Activated naive CD4-positive, alpha-beta T cell treated with anti-CD3 and anti-CD28 coated beads, Interleukin-2, amount 50 U/mL, for 24 hours (primary cell): Measurements from ENCODE around the gene CBFB.
A peak's percentile ranks its signal among the peaks of the same experiment; 100 is the strongest.

Source experiments
- H3K27ac Mint-ChIP-seq: one replicate; pipeline ENCODE4 v1.8.0; 2021; ENCODE audit warnings: mild to moderate bottlenecking, mixed read lengths
- H3K27me3 Mint-ChIP-seq: one replicate; pipeline ENCODE4 v1.8.0; 2021; ENCODE audit warnings: mixed read lengths
- H3K36me3 Mint-ChIP-seq: one replicate; pipeline ENCODE4 v1.8.0; 2021; ENCODE audit warnings: mixed read lengths
- H3K4me1 Mint-ChIP-seq: one replicate; pipeline ENCODE4 v1.8.0; 2021; ENCODE audit warnings: mixed read lengths
- H3K4me3 Mint-ChIP-seq: one replicate; pipeline ENCODE4 v1.8.0; 2021; ENCODE audit warnings: mild to moderate bottlenecking, mixed read lengths
- H3K9me3 Mint-ChIP-seq: one replicate; pipeline ENCODE4 v1.8.0; 2021; ENCODE audit warnings: mixed read lengths

Gene CBFB

GRCh38 chr16:67089101-67089500 lies 60.2 kb downstream of the CBFB start:
- H3K9me3 Mint-ChIP-seq, result no peaks in the 10 kb centered on the region
- H3K27ac Mint-ChIP-seq, result peak overlapping the region; percentile 47
- peaks cover 24% of the 10 kb centered on the region for H3K4me1 Mint-ChIP-seq
- no peaks in the 10 kb centered on the region for H3K27me3 Mint-ChIP-seq
- H3K36me3 Mint-ChIP-seq, result peaks cover 5% of the 10 kb centered on the region
- H3K4me3 Mint-ChIP-seq, result no peak overlapping the region

- peaks cover 24% of the 10 kb centered on the region for H3K4me1 Mint-ChIP-seq
- H3K27ac Mint-ChIP-seq, result peak overlapping the region; percentile 60
- no peaks in the 10 kb centered on the region for H3K27me3 Mint-ChIP-seq
- no peaks in the 10 kb centered on the region for H3K36me3 Mint-ChIP-seq
- H3K4me3 Mint-ChIP-seq, result no peak overlapping the region
- H3K9me3 Mint-ChIP-seq, result no peaks in the 10 kb centered on the region
Observed at GRCh38 chr16:67091906-67092566, 63.1 kb downstream of the CBFB start.

- H3K36me3 Mint-ChIP-seq, result no peaks in the 10 kb centered on the region
- no peaks in the 10 kb centered on the region for H3K9me3 Mint-ChIP-seq
- peaks cover 21% of the 10 kb centered on the region for H3K4me1 Mint-ChIP-seq
- H3K27ac Mint-ChIP-seq, result no peak overlapping the region
- no peaks in the 10 kb centered on the region for H3K27me3 Mint-ChIP-seq
- no peak overlapping the region for H3K4me3 Mint-ChIP-seq
Observed at GRCh38 chr16:67093098-67093726, 64.3 kb downstream of the CBFB start.

GRCh38 chr16:67098599-67098998 lies 69.7 kb downstream of the CBFB start:
- H3K9me3 Mint-ChIP-seq, result no peaks in the 10 kb centered on the region
- H3K36me3 Mint-ChIP-seq, result no peaks in the 10 kb centered on the region
- H3K27me3 Mint-ChIP-seq, result no peaks in the 10 kb centered on the region
- H3K27ac Mint-ChIP-seq, result no peak overlapping the region
- H3K4me1 Mint-ChIP-seq, result no peaks in the 10 kb centered on the region
- no peak overlapping the region for H3K4me3 Mint-ChIP-seq

- no peak overlapping the region for H3K4me3 Mint-ChIP-seq
Observed at GRCh38 chr16:67100569-67101310, 71.8 kb downstream of the CBFB start.

GRCh38 chr16:67101311-67102082 lies 72.5 kb downstream of the CBFB start:
- Mint-ChIP-seq H3K27ac (no peak overlapping the region), H3K4me1 (no peaks in the 10 kb centered on the region), H3K9me3 (no peaks in the 10 kb centered on the region), H3K4me3 (no peak overlapping the region), H3K36me3 (no peaks in the 10 kb centered on the region), H3K27me3 (no peaks in the 10 kb centered on the region)

More at GRCh38 chr16:67100569-67101310, 71.8 kb downstream of the CBFB start:
- Mint-ChIP-seq H3K27me3 (no peaks in the 10 kb centered on the region), H3K27ac (no peak overlapping the region), H3K4me1 (no peaks in the 10 kb centered on the region), H3K36me3 (no peaks in the 10 kb centered on the region), H3K9me3 (no peaks in the 10 kb centered on the region)

GRCh38 chr16:67104061-67104460 lies 75.1 kb downstream of the CBFB start:
- Mint-ChIP-seq H3K36me3 (no peaks in the 10 kb centered on the region), H3K9me3 (no peaks in the 10 kb centered on the region), H3K27me3 (no peaks in the 10 kb centered on the region), H3K4me1 (no peaks in the 10 kb centered on the region), H3K27ac (peak overlapping the region; percentile 30), H3K4me3 (no peak overlapping the region)

- no peaks in the 10 kb centered on the region for H3K27me3 Mint-ChIP-seq
Observed at GRCh38 chr16:67104845-67105244, 75.9 kb downstream of the CBFB start.

GRCh38 chr16:67105246-67105645 lies 76.3 kb downstream of the CBFB start:
- H3K4me3 Mint-ChIP-seq, result no peak overlapping the region
- H3K36me3 Mint-ChIP-seq, result no peaks in the 10 kb centered on the region
- H3K9me3 Mint-ChIP-seq, result no peaks in the 10 kb centered on the region
- H3K27me3 Mint-ChIP-seq, result no peaks in the 10 kb centered on the region
- H3K27ac Mint-ChIP-seq, result no peak overlapping the region
- H3K4me1 Mint-ChIP-seq, result peaks cover 8% of the 10 kb centered on the region

More at GRCh38 chr16:67104845-67105244, 75.9 kb downstream of the CBFB start:
- Mint-ChIP-seq H3K27ac (peak overlapping the region; percentile 12), H3K9me3 (no peaks in the 10 kb centered on the region), H3K4me1 (peaks cover 7% of the 10 kb centered on the region), H3K4me3 (no peak overlapping the region), H3K36me3 (no peaks in the 10 kb centered on the region)

- no peaks in the 10 kb centered on the region for H3K27me3 Mint-ChIP-seq
- H3K27ac Mint-ChIP-seq, result no peak overlapping the region
- no peaks in the 10 kb centered on the region for H3K36me3 Mint-ChIP-seq
- H3K9me3 Mint-ChIP-seq, result no peaks in the 10 kb centered on the region
- no peak overlapping the region for H3K4me3 Mint-ChIP-seq
- peaks cover 9% of the 10 kb centered on the region for H3K4me1 Mint-ChIP-seq
Observed at GRCh38 chr16:67105881-67106280, 76.9 kb downstream of the CBFB start.

GRCh38 chr16:67108489-67108888 lies 79.5 kb downstream of the CBFB start:
- Mint-ChIP-seq H3K9me3 (no peaks in the 10 kb centered on the region), H3K4me3 (no peak overlapping the region), H3K27me3 (no peaks in the 10 kb centered on the region), H3K27ac (no peak overlapping the region), H3K36me3 (no peaks in the 10 kb centered on the region), H3K4me1 (peaks cover 25% of the 10 kb centered on the region)

GRCh38 chr16:67108931-67109406 lies 80.0 kb downstream of the CBFB start:
- no peaks in the 10 kb centered on the region for H3K36me3 Mint-ChIP-seq
- H3K4me1 Mint-ChIP-seq, result peaks cover 25% of the 10 kb centered on the region
- no peaks in the 10 kb centered on the region for H3K27me3 Mint-ChIP-seq
- H3K4me3 Mint-ChIP-seq, result peak overlapping the region; percentile 93
- H3K9me3 Mint-ChIP-seq, result no peaks in the 10 kb centered on the region
- peak overlapping the region; percentile 87 for H3K27ac Mint-ChIP-seq

- H3K27me3 Mint-ChIP-seq, result no peaks in the 10 kb centered on the region
Observed at GRCh38 chr16:67109407-67110135, 80.6 kb downstream of the CBFB start, which contains the start of gene PHAF1. PHAF1 (plus strand) TSS chr16:67109941; CDS start chr16:67110176, 235 bp downstream.

GRCh38 chr16:67111951-67112444 lies 83.0 kb downstream of the CBFB start:
- Mint-ChIP-seq H3K4me3 (peak overlapping the region; percentile 26), H3K27me3 (no peaks in the 10 kb centered on the region), H3K4me1 (peaks cover 49% of the 10 kb centered on the region), H3K36me3 (no peaks in the 10 kb centered on the region), H3K9me3 (no peaks in the 10 kb centered on the region), H3K27ac (peak overlapping the region; percentile 41)

More at GRCh38 chr16:67109407-67110135, 80.6 kb downstream of the CBFB start, which contains the start of gene PHAF1:
- H3K27ac Mint-ChIP-seq, result peak within 1 kb of the TSS; percentile 87
- peaks cover 29% of the 10 kb centered on the region for H3K4me1 Mint-ChIP-seq
- H3K9me3 Mint-ChIP-seq, result no peaks in the 10 kb centered on the region
- H3K4me3 Mint-ChIP-seq, result peak within 1 kb of the TSS; percentile 93
- no peaks in the 10 kb centered on the region for H3K36me3 Mint-ChIP-seq
